ENCODE results near the gene ZC3HAV1L.
"Not testable (repeated sequence)": the region's sequence is repeated elsewhere in the genome, so short reads cannot be mapped to it uniquely, and the experiment has no call there.

Gene ZC3HAV1L

DNA sequence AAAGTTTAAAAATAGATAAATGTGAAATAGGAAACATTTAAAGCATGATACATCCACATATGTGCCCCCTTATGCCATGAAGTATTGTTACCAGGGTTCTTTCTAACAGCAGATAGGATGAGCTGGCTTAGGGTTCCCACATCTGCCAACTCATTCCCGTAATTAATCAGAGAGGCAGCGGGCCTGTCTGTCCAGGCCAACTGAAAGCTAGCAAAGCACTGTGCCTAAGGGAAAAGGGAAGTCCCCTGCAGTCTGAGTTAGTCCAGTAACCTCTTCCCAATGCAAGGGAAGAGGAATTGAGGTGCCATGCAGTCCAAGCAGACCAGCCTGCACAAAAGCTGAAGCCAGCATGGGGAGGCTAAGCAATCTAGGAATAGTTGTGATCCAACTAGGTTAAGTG, 18.3 kb upstream of the ZC3HAV1L start:
- DNase-seq (ENCODE audit: low read depth in 2 of 2), result no peak

DNA sequence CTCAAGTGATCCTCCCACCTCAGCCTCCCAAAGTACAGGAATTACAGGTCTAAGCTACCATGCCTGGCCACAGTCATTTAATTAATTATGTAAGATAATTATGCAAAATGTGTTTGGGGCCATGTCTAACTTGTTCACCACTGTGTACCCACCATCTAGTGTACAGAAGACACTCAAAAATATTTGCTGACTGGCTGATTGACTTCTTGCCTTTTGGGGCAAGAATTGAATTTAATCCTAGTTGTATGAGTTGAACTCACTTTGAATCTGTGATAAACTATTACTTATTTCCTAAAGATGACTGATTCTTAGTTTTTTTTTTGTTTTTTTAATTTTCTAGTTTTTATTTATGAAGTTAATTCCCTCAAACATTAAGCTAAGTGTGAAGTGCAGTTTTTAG, 15.8 kb upstream of the ZC3HAV1L start:
- no peak for DNase-seq (ENCODE audit: low read depth in 2 of 2)

DNA sequence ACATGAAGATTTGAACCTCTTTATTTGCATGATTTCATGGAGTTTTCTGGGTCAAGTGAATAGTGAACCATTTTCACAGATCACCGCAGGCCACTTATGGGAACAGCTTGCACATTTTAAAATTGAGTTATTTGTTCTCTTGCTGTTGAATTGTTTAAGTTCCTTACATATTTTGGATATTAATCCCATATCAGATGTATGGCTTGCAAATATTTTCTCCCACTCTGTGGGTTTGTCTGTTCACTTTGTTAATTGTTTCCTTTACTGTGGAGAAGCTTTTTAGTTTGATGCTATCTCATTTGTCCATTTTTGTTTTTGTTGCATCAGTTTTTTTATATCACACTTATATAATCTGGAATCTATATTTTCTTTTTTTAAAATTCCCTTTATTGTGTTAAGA, 14.1 kb upstream of the ZC3HAV1L start:
- no peak for DNase-seq (ENCODE audit: low read depth in 2 of 2)

DNA sequence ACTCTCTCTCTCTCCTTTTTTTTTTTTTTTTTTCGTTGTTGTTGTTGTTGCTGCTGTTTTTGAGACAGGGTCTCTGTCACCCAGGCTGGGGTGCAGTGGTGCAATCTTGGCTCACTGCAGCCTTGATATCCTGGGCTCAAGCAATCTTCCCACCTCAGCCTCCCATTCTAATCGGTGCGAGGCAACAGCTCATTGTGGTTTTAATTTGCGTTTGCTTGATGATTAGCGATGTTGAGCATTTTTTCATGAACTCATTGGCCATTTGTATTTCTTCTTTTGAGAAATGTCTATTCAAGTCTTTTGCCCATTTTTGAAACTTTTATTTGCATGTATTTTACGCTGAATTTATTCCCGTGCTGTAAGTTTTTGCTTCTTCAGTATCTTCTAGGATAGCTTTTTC, 13.3 kb upstream of the ZC3HAV1L start:
- no peak for DNase-seq (ENCODE audit: low read depth in 2 of 2)

DNA sequence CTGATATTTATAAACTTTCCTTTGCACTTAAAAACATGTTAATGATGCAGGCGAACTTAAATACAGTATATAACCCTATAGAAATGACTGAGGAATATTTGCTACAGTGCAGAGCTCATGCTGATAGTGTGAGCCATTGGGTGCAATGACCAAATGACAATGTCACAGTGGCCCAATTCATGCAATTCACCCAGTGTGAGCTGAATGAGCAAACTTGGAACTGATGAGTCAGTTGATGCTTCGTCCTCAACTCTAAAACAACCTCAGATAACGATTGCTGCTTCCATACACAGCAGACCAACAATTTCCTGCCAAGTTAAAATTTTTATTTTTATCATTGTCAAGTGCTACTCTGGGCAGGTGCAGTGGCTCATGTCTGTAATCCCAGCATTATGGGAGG, 12.1 kb upstream of the ZC3HAV1L start:
- no peak for DNase-seq (ENCODE audit: low read depth in 2 of 2)

DNA sequence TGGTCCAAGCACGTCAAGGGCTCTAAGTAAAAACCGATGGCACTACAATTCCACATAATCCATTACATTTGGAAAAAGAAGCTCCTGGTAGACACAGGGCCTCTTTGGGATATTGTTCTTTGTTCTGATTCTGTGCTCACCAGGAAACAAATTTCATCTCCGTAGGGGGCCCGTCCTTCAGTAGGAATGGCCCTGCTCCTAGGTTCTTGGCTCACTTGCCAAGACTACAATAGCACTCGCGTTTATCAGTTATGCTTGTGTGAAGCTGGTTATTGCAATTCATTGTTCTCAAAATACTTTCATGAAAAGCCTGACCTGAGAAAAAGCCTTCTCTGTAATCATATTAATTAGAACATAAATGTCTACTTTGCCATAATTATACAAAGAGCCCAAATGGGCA, 10.3 kb upstream of the ZC3HAV1L start:
- DNase-seq (ENCODE audit: low read depth in 2 of 2), result no peak

DNA sequence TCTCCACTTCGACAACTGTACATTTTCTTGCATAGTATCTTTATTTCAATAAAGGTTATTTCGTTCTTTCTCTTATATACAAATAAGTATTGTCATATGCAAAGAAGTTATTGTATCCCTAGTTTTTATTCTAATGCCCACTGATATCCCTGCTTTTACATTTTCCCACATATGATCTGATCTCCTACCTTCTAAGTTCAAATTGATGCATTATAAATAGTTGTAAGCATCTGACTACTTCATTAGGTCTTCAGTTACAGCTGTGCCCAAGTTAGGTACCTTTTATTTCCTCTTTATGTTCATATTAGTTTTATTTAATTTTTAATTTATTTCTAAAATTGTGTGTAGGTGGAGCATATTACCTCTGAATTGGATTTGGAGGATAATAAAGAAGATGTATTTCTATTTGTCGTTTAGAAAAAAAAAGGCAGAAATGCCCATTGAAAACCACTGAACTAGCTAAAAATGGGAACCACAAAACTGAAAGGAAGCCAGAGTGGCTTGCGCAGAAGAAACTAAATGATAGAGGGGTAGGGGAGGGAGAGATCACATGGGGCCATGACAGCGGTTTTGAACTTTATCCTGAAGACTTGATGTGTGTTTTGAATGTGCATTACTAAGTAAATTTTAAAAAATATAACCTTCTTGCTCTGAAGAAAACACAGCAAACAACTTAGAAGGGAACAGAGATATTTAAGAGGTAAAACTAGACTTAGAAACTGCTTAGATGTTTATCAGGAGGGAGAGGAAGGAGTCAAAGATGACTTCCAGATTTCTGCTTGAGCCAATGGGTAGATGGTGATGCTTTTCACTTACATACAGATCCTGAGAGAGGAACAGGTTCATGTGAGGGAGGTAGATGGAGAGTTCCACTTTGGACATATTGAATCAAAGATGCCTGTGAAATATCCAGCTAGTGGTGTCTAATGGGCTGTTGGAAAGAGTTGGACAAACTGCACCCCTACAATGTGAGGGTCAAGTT, 9.3 kb upstream of the ZC3HAV1L start:
- no peak for DNase-seq (ENCODE audit: low read depth in 2 of 2)

DNA sequence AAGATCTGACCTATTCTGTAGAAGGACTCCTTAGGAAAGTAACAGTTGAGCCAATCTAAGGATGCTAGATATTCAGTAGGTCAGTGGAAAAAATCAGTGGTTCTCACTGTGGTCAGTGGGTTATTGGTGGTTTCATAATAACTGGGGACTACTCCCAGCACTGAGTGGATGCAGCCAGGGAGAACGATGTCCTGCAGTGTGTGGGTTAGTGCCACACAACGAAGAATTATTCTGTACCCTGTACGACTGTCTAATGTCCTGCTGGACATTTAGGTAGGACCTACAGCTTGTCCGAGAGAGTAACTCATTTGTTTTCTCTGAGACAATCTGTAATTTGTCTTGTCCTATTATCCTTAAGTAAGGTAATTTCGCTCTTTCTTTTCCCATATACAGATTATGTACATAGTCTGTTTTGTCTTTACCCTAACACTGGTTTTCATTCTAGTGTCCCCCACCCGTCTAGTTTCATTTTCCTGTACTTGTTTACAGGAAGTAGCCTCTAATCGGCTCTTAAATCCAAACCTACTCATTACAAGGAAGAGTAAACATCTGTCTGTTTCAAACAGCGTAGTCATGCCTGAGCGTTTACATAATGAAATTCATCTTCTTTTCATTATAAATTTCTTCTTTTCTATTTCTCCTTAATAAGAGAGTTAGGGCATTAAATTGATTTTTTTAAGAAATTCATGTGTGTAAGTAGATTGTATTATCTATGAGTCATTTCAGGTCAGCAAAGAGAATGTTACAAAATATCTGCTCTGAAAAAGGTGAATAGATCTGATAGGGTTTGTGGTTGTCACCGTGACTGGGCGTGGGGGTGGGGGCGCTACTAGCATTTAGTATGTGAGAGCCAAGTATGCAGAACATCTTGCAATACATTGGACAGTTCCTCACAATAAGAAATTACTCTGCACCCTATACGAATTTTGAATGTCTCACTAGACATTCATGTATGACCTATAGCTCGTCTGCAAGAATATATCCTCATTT, 8.3 kb upstream of the ZC3HAV1L start:
- DNase-seq (ENCODE audit: low read depth in 2 of 2), result peak; percentile 56 to 62

DNA sequence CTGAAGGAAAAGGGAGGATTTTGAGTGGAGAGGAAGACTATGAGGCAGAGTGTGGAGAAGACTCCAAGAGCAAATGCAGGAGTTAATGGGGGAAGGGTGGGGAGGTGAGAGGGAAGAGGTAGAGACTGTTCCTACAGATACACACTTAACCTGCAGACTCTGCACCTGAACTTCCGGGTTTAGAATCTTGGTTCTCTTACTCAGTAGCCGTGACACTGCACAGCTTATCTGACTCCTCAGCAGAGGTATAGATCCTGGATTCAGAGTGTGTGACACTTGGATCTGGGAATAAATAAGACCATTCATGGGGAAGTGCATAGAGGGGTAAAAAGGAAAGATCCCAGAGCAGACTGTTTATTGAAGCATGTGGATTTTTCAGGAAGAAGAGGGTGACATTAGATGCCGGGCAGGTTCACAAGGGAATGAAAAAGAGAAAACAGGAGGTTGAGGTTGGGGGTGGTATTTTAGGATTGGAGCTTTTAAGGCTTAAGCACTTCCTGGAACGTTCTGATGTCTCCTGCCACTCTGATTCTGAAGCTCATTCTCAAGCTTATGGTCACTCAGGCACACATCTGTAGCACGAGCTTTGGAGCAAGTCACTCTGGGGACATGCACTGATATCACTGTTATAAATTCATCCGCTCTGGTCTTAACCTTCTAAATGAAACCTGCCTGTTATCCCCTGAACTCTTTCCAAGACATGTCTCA, 5.7 kb upstream of the ZC3HAV1L start:
- no peak for DNase-seq (ENCODE audit: low read depth in 2 of 2)

DNA sequence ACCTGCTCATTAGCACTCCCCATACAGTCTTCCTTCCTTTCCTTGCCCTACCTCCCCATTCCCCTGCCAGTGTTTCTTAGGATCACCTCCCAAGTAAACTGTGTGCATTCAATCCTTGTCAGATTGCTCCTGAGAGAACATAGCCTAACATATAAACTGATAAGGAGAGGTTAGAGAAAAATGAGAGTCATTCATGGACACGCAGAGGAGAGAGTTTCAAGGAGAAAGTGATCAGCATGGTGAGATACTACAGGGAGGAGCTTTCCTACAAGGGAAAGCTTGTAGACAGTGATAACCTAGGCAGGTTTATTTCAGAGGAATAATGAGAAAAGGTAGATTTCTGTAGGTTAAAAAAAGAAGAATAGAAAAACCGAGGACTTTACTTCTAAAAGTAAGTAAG, 2.8 kb upstream of the ZC3HAV1L start:
- no peak for DNase-seq (ENCODE audit: low read depth in 2 of 2)

DNA sequence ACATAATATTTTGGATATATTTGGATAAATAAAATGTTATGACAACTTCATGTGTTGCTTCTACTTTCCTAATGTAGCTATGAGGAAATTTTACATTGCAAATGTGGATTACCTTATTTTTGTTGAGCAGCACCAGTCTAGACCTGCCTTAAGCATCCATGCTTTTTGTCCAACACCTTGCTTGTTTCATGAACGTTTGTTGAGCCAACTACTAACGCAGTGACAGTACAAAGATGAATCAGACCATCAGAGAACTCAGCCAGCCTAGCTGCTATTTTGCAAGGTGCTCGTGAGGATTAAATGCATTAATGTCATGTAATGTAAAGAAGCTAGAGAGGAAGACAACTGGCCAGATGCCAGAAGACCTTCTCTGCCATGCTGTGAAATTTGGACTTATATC, 1.1 kb upstream of the ZC3HAV1L start:
- DNase-seq (ENCODE audit: low read depth in 2 of 2), result no peak

DNA sequence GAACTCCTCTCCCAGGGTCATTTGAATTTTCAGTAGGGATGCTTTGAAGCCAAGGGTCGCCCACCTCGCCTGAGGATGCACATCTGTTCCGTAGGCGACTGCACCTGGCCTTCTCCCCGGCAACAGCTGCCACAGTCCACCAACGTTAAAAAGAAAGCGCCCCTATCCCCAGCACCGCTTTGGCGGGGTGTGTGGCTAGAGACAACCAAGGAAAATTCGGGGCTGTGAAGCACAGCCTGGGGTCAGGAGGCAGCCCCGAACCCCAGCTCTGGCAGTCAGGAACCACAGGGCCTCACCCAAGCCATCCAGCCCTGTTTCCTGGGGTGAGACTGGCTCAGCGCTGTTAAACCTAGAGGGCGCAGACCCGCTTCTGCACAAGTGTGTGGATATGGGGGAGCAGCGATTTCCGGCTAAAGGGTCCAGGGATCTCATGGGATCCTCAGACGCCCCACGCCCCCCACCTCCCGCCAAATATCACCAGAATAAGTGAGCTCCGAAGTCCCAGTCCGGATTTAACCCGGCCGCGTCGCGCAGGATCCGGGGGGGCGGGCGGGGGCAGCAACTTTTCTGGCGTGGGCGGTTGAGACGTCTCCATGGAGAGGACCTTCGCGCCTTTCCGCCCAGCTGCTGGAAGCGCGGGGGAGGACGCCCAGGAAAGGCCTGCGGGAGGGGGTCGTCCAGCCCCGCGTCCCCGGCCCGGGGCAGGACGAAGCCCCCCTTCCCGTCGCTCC, 822 bp downstream of the ZC3HAV1L start:
- peak; percentile 15 to 23 for DNase-seq (ENCODE audit: low read depth in 2 of 2)

DNA sequence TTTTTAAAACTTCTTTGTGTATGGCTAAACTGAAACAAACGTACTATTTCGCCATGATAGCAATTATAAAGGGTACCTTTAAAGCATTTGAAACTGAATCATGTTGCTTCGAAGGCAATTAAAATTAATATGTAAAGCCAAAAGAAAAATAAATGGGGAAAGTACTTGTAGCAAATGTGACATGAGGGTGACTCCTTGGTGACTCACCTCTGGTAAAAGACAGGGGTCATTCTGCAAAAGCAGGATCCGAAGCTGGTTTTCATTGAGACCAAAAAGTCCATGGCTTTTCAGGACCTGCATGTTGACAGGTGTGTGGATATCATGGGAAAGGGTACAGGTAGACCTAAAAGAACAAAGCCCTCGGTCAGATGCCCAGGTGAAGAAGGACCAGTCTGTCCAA, 1.5 kb downstream of the ZC3HAV1L start:
- no peak for DNase-seq (ENCODE audit: low read depth in 2 of 2)

DNA sequence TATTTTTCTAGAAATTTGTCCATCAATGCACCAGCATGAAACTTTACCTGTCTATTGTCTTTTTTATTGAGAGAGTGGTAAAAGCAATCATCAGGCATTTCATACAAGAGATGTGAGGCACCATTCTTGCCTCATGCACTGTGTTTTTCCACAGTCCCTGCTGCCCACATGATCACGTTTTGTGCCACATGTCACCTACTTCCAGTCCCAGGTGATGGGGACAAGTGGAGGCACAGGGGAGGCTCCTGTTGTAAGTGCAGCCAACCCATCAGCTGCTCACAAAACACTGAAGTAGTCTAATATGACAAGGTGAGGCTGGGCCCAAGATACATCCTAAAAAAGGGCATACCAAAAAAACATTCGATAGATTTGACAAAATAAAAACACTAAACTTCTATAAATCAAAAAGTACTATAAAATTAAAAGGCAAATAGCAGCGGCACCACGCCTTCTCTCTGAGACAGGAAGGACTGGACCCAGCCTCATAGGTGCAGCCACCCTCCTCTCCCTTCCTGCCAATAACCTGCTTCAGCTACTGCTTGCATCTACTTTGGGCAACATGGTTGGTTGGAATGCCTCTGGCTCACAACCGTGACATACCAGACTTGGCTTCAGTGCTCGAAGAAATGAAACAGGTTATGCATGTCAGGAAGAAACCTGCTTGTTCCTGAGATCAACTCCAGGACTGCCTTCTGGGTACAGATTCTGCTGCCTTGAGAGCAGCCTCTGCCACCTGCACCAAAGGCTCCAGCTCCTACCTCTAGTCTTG, 2.3 kb downstream of the ZC3HAV1L start:
- DNase-seq (ENCODE audit: low read depth in 2 of 2), result no peak

DNA sequence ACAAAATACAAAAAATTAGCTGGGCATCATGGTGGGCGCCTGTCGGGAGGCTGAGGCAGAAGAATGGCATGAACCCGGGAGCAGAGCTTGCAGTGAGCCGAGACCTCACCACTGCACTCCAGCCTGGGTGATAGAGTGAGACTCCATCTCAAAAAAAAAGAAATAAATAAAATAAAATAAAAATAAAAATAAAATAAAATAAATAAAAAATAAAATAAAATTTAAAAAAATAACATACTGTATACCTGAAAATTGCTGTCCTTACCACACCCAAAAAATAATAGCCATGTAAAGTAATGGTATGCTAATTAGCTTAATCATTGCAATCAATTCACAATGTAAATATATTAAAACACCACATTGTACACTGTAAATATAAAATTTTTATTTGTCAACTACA, 3.4 kb downstream of the ZC3HAV1L start:
- no peak for DNase-seq (ENCODE audit: low read depth in 2 of 2)

DNA sequence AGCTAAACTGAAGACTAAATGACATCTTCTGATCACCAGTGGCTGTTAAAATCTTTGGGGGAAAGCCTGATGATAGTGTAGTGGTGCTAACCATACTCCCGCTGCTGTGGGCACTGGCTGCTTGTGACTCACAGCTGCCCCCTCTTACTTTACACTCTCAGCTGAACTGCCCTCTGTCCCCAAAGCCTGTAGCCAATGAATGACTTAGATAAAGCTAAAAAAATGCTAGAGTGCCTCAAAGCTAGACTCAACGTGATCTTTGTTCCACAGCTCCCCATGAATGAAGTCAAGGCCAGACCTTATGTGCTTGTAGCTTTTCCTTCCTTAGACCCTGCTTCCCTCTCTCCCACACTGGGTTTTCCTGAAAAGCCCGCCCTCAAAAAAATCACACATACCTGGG, 6.5 kb downstream of the ZC3HAV1L start:
- no peak for DNase-seq (ENCODE audit: low read depth in 2 of 2)

DNA sequence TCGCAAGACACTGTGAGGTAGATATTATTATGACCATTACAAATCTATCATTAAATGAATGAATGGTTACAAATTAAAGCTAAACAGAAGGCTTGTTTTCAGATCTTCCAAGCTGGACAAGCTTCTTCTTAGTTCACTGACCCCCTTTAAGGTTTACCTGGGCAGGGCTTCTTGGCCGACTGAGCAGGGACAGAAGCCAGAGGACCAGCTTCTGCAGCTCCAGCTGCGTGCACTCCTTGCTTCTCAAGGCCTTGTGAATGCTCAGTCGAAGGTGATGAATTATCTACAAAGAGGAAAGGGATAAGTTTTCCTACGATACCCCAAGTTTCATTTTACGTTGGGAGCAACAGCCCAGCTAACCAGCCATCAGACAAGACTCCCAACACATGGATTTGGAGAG, 9.3 kb downstream of the ZC3HAV1L start:
- no peak for DNase-seq (ENCODE audit: low read depth in 2 of 2)

DNA sequence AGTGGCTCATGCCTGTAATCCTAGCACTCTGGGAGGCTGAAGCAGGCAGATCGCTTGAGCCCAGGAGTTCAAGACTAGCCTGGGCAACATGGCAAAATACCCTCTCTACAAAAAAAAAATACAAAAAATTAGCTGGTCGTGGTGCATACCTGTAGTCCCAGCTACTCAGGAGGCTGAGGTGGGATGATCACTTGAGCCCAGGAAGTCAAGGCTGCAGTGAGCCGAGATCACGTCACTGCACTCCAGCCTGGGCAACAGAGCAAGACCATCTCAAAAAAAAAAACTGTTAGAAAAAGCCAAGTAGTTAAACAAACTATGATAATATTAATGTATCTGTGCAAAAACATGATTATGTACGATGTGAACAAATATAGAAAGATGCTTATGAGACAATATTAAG, 10.0 kb downstream of the ZC3HAV1L start:
- DNase-seq (ENCODE audit: low read depth in 2 of 2), result not testable (repeated sequence)

DNA sequence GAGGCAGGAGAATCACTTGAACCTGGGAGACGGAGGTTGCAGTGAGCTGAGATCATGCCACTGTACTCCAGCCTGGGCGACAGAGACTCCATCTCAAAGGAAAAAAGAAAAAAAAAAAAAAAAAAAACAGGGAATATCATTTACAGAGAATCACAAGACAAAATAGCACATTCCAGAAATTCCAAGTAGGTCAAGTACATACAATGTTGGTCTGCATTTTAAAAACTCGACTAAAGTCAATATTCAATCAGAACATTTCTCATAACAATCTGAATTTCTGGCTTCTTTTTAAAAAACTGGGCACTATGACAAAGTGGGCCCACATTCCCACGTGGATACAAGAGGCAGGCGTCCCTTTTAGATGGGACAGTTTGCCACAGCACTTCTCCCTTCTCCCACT, 12.8 kb downstream of the ZC3HAV1L start:
- no peak for DNase-seq (ENCODE audit: low read depth in 2 of 2)

DNA sequence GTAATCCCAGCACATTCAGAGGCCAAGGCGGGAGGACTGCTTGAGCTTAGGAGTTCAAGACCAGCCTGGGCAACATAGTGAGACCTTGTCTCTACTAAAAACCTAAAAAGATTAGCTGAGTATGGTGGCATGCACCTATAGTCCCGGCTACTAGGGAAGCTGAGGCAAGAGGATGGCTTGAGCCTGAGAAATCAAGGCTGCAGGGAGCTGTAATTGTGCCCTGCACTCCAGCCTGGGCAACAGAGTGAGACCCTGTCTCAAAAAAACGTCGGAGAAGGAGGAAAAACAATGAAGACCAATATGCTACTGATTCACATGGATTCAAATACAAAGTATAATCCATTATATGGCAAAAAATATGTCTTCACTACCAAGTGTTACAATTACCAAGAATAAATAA, 13.6 kb downstream of the ZC3HAV1L start:
- DNase-seq (ENCODE audit: low read depth in 2 of 2), result no peak

Measured in stimulated activated CD8-positive, alpha-beta memory T cell treated with anti-CD3 and anti-CD28 coated beads, Interleukin-2, amount 100 ng/mL, for 48 hours (primary cell).